Putamen (tissue), 1 donor: ENCODE results near the gene PARP2.
A peak's percentile ranks its signal among the peaks of the same experiment; 100 is the strongest.
"Not testable (repeated sequence)": the region's sequence is repeated elsewhere in the genome, so short reads cannot be mapped to it uniquely, and the experiment has no call there.

Source experiments
- DNase-seq: peaks from one replicate; pipeline ENCODE4 v3.0.0-alpha.2; 2016; ENCODE audit warnings: low spot score

Gene PARP2

GRCh38 chr14:20343092-20343861 lies at the start of gene PARP2:
TSS of gene PARP2 (plus strand) at chr14:20343635. CDS start at chr14:20343642, 7 bp downstream.
- DNase-seq, result peak; percentile 100

GRCh38 chr14:20294636-20295035 lies 48.8 kb upstream of the PARP2 start:
- DNase-seq, result no peak

GRCh38 chr14:20295067-20295466 lies 48.4 kb upstream of the PARP2 start:
- no peak for DNase-seq

GRCh38 chr14:20302042-20302755 lies 41.2 kb upstream of the PARP2 start:
- no peak for DNase-seq

- peak; percentile 89 for DNase-seq
Measured at GRCh38 chr14:20305265-20306078, 38.0 kb upstream of the PARP2 start, which contains the start of gene TTC5. TSS of gene TTC5 (minus strand) at chr14:20305951. CDS start at chr14:20305937, 14 bp downstream.

- DNase-seq, result no peak
Measured at GRCh38 chr14:20306079-20306423, 37.4 kb upstream of the PARP2 start.

- peak; percentile 7 for DNase-seq
Measured at GRCh38 chr14:20314026-20314425, 29.4 kb upstream of the PARP2 start.

- DNase-seq, result no peak
Measured at GRCh38 chr14:20317720-20318119, 25.7 kb upstream of the PARP2 start.

- peak; percentile 65 for DNase-seq
Measured at GRCh38 chr14:20327005-20327869, 16.2 kb upstream of the PARP2 start.

GRCh38 chr14:20328705-20329104 lies 14.7 kb upstream of the PARP2 start:
- DNase-seq, result no peak

- no peak for DNase-seq
Measured at GRCh38 chr14:20329355-20329754, 14.1 kb upstream of the PARP2 start.

GRCh38 chr14:20331053-20331613 lies 12.3 kb upstream of the PARP2 start:
- DNase-seq, result no peak

GRCh38 chr14:20332431-20332787 lies 11.0 kb upstream of the PARP2 start:
- DNase-seq, result no peak

- DNase-seq, result peak; percentile 88
Measured at GRCh38 chr14:20332788-20333493, 10.5 kb upstream of the PARP2 start, which contains the start of gene CCNB1IP1. TSS of gene CCNB1IP1 (minus strand) at chr14:20333279. CDS start at chr14:20316523, 16,756 bp downstream.

GRCh38 chr14:20333494-20333841 lies 10.0 kb upstream of the PARP2 start:
- no peak for DNase-seq

- no peak for DNase-seq
Measured at GRCh38 chr14:20334017-20334416, 9.4 kb upstream of the PARP2 start.

GRCh38 chr14:20341032-20341431 lies 2.4 kb upstream of the PARP2 start:
- DNase-seq, result not testable (repeated sequence)

- DNase-seq, result no peak
Measured at GRCh38 chr14:20341646-20342045, 1.8 kb upstream of the PARP2 start.

- no peak for DNase-seq
Measured at GRCh38 chr14:20343862-20344220, 406 bp downstream of the PARP2 start.

GRCh38 chr14:20345366-20345765 lies 1.9 kb downstream of the PARP2 start:
- DNase-seq, result no peak

GRCh38 chr14:20346713-20347112 lies 3.3 kb downstream of the PARP2 start:
- no peak for DNase-seq
